Colonic mucosa (tissue), 4 donors: Measurements from ENCODE around the gene LYAR. TPM values are rescaled to one million over a fixed set of nuclear protein-coding genes. Genes with fewer than 3 reads are reported as not detected.

Experiments used
- DNase-seq: peaks from one replicate; pipeline ENCODE4 v3.0.0-alpha.2; 2020
- H3K27ac ChIP-seq: fragments of 200-600 bp; one replicate; pipeline ENCODE4 v1.8.0; 2021
- H3K27me3 ChIP-seq: fragments of 200-600 bp; one replicate; pipeline ENCODE4 v1.8.0; 2021
- H3K36me3 ChIP-seq: fragments of 200-600 bp; one replicate; pipeline ENCODE4 v1.8.0; 2021
- H3K4me1 ChIP-seq: fragments of 200-600 bp; one replicate; pipeline ENCODE4 v1.8.0; 2021; ENCODE audit warnings: mild to moderate bottlenecking
- H3K4me3 ChIP-seq: fragments of 200-600 bp; one replicate; pipeline ENCODE4 v1.8.0; 2021
- H3K9ac ChIP-seq, 2 donors: one replicate each; pipeline ENCODE4 v1.7.0; 2013; ENCODE audit warnings: control low read depth in 2 of 2, low read depth in 2 of 2, low read length in 2 of 2
- H3K9me3 ChIP-seq: fragments of 200-600 bp; one replicate; pipeline ENCODE4 v1.8.0; 2021
- CTCF ChIP-seq: fragments of 200-600 bp; IDR thresholded peaks from one replicate; pipeline ENCODE4 v1.8.0; 2022; ENCODE audit warnings: antibody characterized with exemption, mild to moderate bottlenecking
- intact Hi-C: fragments of 100-400 bp; cut with DNase I; formaldehyde crosslinking; loops from one replicate; pipeline ENCODE4 v1.14.1; 2022
- total RNA-seq, 2 donors: library from RNA; stranded (reverse); fragmentation: NEBNext Ultra II Directional in 1 of 2; extraction: Animal tissue kit (Norgen Biotek cat#: 25700) in 1 of 2; gene quantifications; one replicate each; pipeline ENCODE4 v1.2.1, GENCODE V29; 2021
- donor health status: healthy.
- donor health status: DM: no; HTN: no; CAD: no.
- donor health status: DM: no; HTN: no; CAD: no.

Gene LYAR
- total RNA-seq, 2 donors from 2014 or later = 6.7 to 16.7 TPM

GRCh38 chr4:4311193-4311592, 21.2 kb upstream of the LYAR start:
- H3K36me3 ChIP-seq = no peaks in the 10 kb centered on the region

GRCh38 chr4:4308800-4309441, 19.0 kb upstream of the LYAR start:
- intact Hi-C loops = no loop called here
- H3K27me3 ChIP-seq = no peaks in the 10 kb centered on the region
- no peak overlapping the region for H3K9ac ChIP-seq
- H3K4me1 ChIP-seq = no peaks in the 10 kb centered on the region
- no peak for DNase-seq
- no peaks in the 10 kb centered on the region for H3K9me3 ChIP-seq
- no peak for TF ChIP-seq CTCF
- no peak overlapping the region for H3K27ac ChIP-seq
- no peaks in the 10 kb centered on the region for H3K36me3 ChIP-seq
- no peak overlapping the region for H3K4me3 ChIP-seq

More at GRCh38 chr4:4311193-4311592, 21.2 kb upstream of the LYAR start:
- H3K4me3 ChIP-seq = no peak overlapping the region
- no peaks in the 10 kb centered on the region for H3K9me3 ChIP-seq
- H3K27me3 ChIP-seq = no peaks in the 10 kb centered on the region
- no peak for DNase-seq
- intact Hi-C loops = no loop called here
- no peak overlapping the region for H3K27ac ChIP-seq
- TF ChIP-seq CTCF = no peak
- no peak overlapping the region for H3K9ac ChIP-seq
- no peaks in the 10 kb centered on the region for H3K4me1 ChIP-seq

- no peak overlapping the region for H3K9ac ChIP-seq
- DNase-seq = no peak
- no peaks in the 10 kb centered on the region for H3K4me1 ChIP-seq
- intact Hi-C loops = no loop called here
- H3K27ac ChIP-seq = no peak overlapping the region
- TF ChIP-seq CTCF = no peak
- H3K9me3 ChIP-seq = no peaks in the 10 kb centered on the region
- no peak overlapping the region for H3K4me3 ChIP-seq
- H3K36me3 ChIP-seq = no peaks in the 10 kb centered on the region
- no peaks in the 10 kb centered on the region for H3K27me3 ChIP-seq
Observed at GRCh38 chr4:4306920-4307319, 17.0 kb upstream of the LYAR start.

GRCh38 chr4:4302416-4302815, 12.5 kb upstream of the LYAR start:
- Histone ChIP-seq H3K27ac (no peak overlapping the region), H3K27me3 (no peaks in the 10 kb centered on the region), H3K9ac (no peak overlapping the region), H3K9me3 (no peaks in the 10 kb centered on the region), H3K4me3 (no peak overlapping the region), H3K36me3 (no peaks in the 10 kb centered on the region), H3K4me1 (no peaks in the 10 kb centered on the region)
- intact Hi-C loops = no loop called here
- no peak for TF ChIP-seq CTCF
- no peak for DNase-seq

GRCh38 chr4:4302001-4302400, 12.0 kb upstream of the LYAR start:
- DNase-seq = no peak
- Histone ChIP-seq H3K27ac (no peak overlapping the region), H3K9me3 (no peaks in the 10 kb centered on the region), H3K36me3 (no peaks in the 10 kb centered on the region), H3K27me3 (no peaks in the 10 kb centered on the region), H3K4me1 (no peaks in the 10 kb centered on the region), H3K9ac (no peak overlapping the region), H3K4me3 (no peak overlapping the region)
- intact Hi-C loops = no loop called here
- no peak for TF ChIP-seq CTCF
